Sigmoid colon (tissue), 7 donors: ENCODE measurements around the gene GAS6. TPM values are rescaled to one million over a fixed set of nuclear protein-coding genes. Genes with fewer than 3 reads are reported as not detected.

Source experiments
- DNase-seq: peaks from one replicate; pipeline ENCODE4 v3.0.0-alpha.2; 2019
- H3K27ac ChIP-seq, 4 donors: fragments of 200-600 bp; sonication (generic); one replicate each; pipeline ENCODE4 v1.5.1; 2016 to 2019; ENCODE audit warnings: mild to moderate bottlenecking in 1 of 4
- H3K27me3 ChIP-seq, 3 donors: fragments of 200-600 bp; sonication (generic); one replicate each; pipeline ENCODE4 v1.5.1; 2019; ENCODE audit warnings: mild to moderate bottlenecking in 1 of 3
- H3K36me3 ChIP-seq, 4 donors: fragments of 200-600 bp; sonication (generic); one replicate each; pipeline ENCODE4 v1.5.1; 2016 to 2019
- H3K4me1 ChIP-seq, 4 donors: fragments of 200-600 bp; sonication (generic); one replicate each; pipeline ENCODE4 v1.5.1; 2017 to 2019
- H3K4me3 ChIP-seq, 4 donors: fragments of 200-600 bp; sonication (generic); one replicate each; pipeline ENCODE4 v1.5.1; 2017 to 2019; ENCODE audit warnings: mild to moderate bottlenecking in 2 of 4, moderate library complexity in 1 of 4
- H3K9me3 ChIP-seq, 4 donors: fragments of 200-600 bp in 3 of 4; sonication (generic) in 3 of 4; one replicate each; pipeline versions ENCODE4 v1.5.1 to v1.6.1; 2013 to 2019
- CTCF ChIP-seq, 4 experiments: fragments of 450-650 bp in 3 of 4; fragments of 200-600 bp in 1 of 4; IDR thresholded peaks; one replicate each; pipeline ENCODE4 v1.5.1; 2016 to 2019; ENCODE audit warnings: antibody characterized with exemption in 4 of 4, mild to moderate bottlenecking in 3 of 4, moderate library complexity in 2 of 4
- EP300 ChIP-seq, 4 donors: sonication (generic); formaldehyde crosslinking; IDR thresholded peaks; one replicate each; pipeline ENCODE4 v1.6.1; 2017; ENCODE audit warnings: antibody characterized with exemption in 4 of 4
- POLR2A ChIP-seq, 2 donors: fragments of 450-650 bp; IDR thresholded peaks; one replicate each; pipeline ENCODE4 v1.6.1; 2016; ENCODE audit warnings: antibody characterized with exemption in 2 of 2, mild to moderate bottlenecking in 2 of 2, moderate library complexity in 2 of 2
- POLR2AphosphoS5 ChIP-seq, 4 donors: sonication (generic); formaldehyde crosslinking; IDR thresholded peaks; one replicate each; pipeline ENCODE4 v1.6.1; 2017; ENCODE audit warnings: antibody characterized with exemption in 4 of 4
- WGBS, 2 donors: extraction: QIAGEN DNeasy Blood & Tissue Kit; methylation state at CpG; one replicate each; pipeline ENCODE4 v1.1.7; 2013; 5-methylcytosine and 5-hydroxymethylcytosine counted together
- intact Hi-C: fragments of 100-400 bp; cut with DNase I; formaldehyde crosslinking; loops from one replicate; pipeline ENCODE4 v1.15.1; 2023
- polyA plus RNA-seq, 3 donors: library from polyadenylated mRNA; stranded (reverse); fragments of 200-250 nt; gene quantifications; one replicate each; pipeline ENCODE4 v1.2.3, GENCODE V29; 2013
- total RNA-seq, 4 donors: library from RNA; depleted of rRNA; stranded (reverse); fragments of >200 nt; gene quantifications; one replicate each; pipeline ENCODE4 v1.1.0, GENCODE V29; 2016
- donor health status: healthy with polysubstance abuse.
- donor health status: Bipolar disorder and iron deficiency.
- donor health status: healthy.

The GAS6 gene
- total and polyA plus RNA-seq, 7 donors, result 27.0 to 105 (median 58.1) TPM

GRCh38 chr13:113783200-113783881 lies 80.5 kb downstream of the GAS6 start:
- WGBS, 2 donors, result 79 to 82% methylated on average over 12 of the region's 12 CpGs
- H3K27me3 ChIP-seq, result no peaks in the 10 kb centered on the region

GRCh38 chr13:113782472-113782871 lies 81.4 kb downstream of the GAS6 start:
- Histone ChIP-seq H3K9me3 (no peaks in the 10 kb centered on the region), H3K27me3 (peaks cover 0 to 8% (median 4%) of the 10 kb centered on the region in 3 donors), H3K4me1 (no peaks in the 10 kb centered on the region), H3K27ac (no peak overlapping the region), H3K36me3 (no peaks in the 10 kb centered on the region), H3K4me3 (no peak overlapping the region)
- intact Hi-C loops, result no loop called here
- TF ChIP-seq CTCF (IDR thresholded peaks at IDR 0.05) (no peak), POLR2A (IDR thresholded peaks at IDR 0.05) (no peak)
- 82 to 85% methylated on average over 14 of the region's 14 CpGs for WGBS, 2 donors
- DNase-seq, result no peak

More at GRCh38 chr13:113783200-113783881, 80.5 kb downstream of the GAS6 start:
- no peak overlapping the region for H3K4me3 ChIP-seq
- TF ChIP-seq POLR2A (IDR thresholded peaks at IDR 0.05), result no peak
- no peak for TF ChIP-seq POLR2AphosphoS5 (IDR thresholded peaks at IDR 0.05)
- no peak for TF ChIP-seq EP300 (IDR thresholded peaks at IDR 0.05)
- TF ChIP-seq CTCF (IDR thresholded peaks at IDR 0.05), result no peak
- no peak overlapping the region for H3K27ac ChIP-seq
- no peaks in the 10 kb centered on the region for H3K36me3 ChIP-seq
- DNase-seq, result no peak
- intact Hi-C loops, result no loop called here
- no peaks in the 10 kb centered on the region for H3K4me1 ChIP-seq
- no peaks in the 10 kb centered on the region for H3K9me3 ChIP-seq

GRCh38 chr13:113781571-113781970 lies 82.3 kb downstream of the GAS6 start:
- Histone ChIP-seq H3K36me3 (no peaks in the 10 kb centered on the region), H3K9me3 (no peaks in the 10 kb centered on the region), H3K27ac (no peak overlapping the region), H3K27me3 (peaks cover 2 to 17% (median 13%) of the 10 kb centered on the region in 3 donors), H3K4me1 (no peaks in the 10 kb centered on the region), H3K4me3 (no peak overlapping the region)
- TF ChIP-seq POLR2AphosphoS5 (IDR thresholded peaks at IDR 0.05), result no peak
- intact Hi-C loops, result no loop called here
- WGBS, 2 donors, result 84 to 85% methylated on average over 2 of the region's 2 CpGs
- no peak for DNase-seq

- H3K36me3 ChIP-seq, result no peaks in the 10 kb centered on the region
- 38 to 41% methylated on average over 29 of the region's 29 CpGs for WGBS, 2 donors
- intact Hi-C loops, result no loop called here
- TF ChIP-seq POLR2A (IDR thresholded peaks at IDR 0.05), result no peak
- TF ChIP-seq EP300 (IDR thresholded peaks at IDR 0.05), result no peak
- no peak for TF ChIP-seq CTCF (IDR thresholded peaks at IDR 0.05)
- TF ChIP-seq POLR2AphosphoS5 (IDR thresholded peaks at IDR 0.05), result no peak
- H3K4me3 ChIP-seq, result no peak overlapping the region
- H3K27me3 ChIP-seq, result peaks cover 6 to 33% (median 23%) of the 10 kb centered on the region in 3 donors
- no peaks in the 10 kb centered on the region for H3K4me1 ChIP-seq
- H3K9me3 ChIP-seq, result no peaks in the 10 kb centered on the region
- no peak overlapping the region for H3K27ac ChIP-seq
- DNase-seq, result no peak
These were observed 86.3 kb downstream of the GAS6 start for GRCh38 chr13:113777311-113778260.
